ENCODE measurements around the gene TUBB3. TPM values are rescaled to one million over a fixed set of nuclear protein-coding genes. Genes with fewer than 3 reads are reported as not detected.
A peak's percentile ranks its signal among the peaks of the same experiment; 100 is the strongest.

TUBB3 gene
- total RNA-seq, 1 experiment from 2014 or later, result 159 TPM

- no peak for ATAC-seq
- no peak overlapping the region for H2AFZ ChIP-seq (ENCODE audit: low read length)
- H3K27me3 ChIP-seq (ENCODE audit: low read length), result no peaks in the 10 kb centered on the region
- peak overlapping the region; percentile 81 for H3K4me2 ChIP-seq (ENCODE audit: low read length)
- H3K27ac ChIP-seq (ENCODE audit: low read length), result no peak overlapping the region
- BruUV-seq (replicated peaks), result no TSS peak
- no peaks in the 10 kb centered on the region for H3K36me3 ChIP-seq (ENCODE audit: low read depth, low read length)
- TF ChIP-seq EZH2phosphoT487 (IDR thresholded peaks at IDR 0.05; ENCODE audit: borderline replicate concordance, low read length) (no peak), CTCF (conservative IDR thresholded peaks at IDR 0.05; ENCODE audit: low read depth, low read length) (no peak), EZH2 (IDR thresholded peaks at IDR 0.05; ENCODE audit: low read length, unreplicated experiment) (no peak)
- intact Hi-C loops (cut with micrococcal nuclease), result no loop called here
- H3K9ac ChIP-seq (ENCODE audit: low read length), result peak overlapping the region; percentile 37
- no peaks in the 10 kb centered on the region for H4K20me1 ChIP-seq (ENCODE audit: low read length)
- no peaks in the 10 kb centered on the region for H3F3A ChIP-seq (ENCODE audit: low read length, unreplicated experiment)
- no peaks in the 10 kb centered on the region for H3K9me2 ChIP-seq (replicated peaks; ENCODE audit: low read length)
- ChIA-PET POLR2A (ENCODE audit: unreplicated experiment) (no interaction called here), CTCF (interaction anchor here (0.5 kb wide), 1 partner anchor 124 kb away, joined by 5 read pairs; no protein-coding TSS in a partner anchor)
- no peaks in the 10 kb centered on the region for H3K9me3 ChIP-seq (ENCODE audit: low read length)
- no peak for DNase-seq
- peaks cover 4% of the 10 kb centered on the region; the same call in 1 of the 2 replicates for H3K4me1 ChIP-seq (ENCODE audit: insufficient read depth, low read length)
- H3K4me3 ChIP-seq (ENCODE audit: low read length), result peak overlapping the region; percentile 66
- no peaks in the 10 kb centered on the region for H3K79me2 ChIP-seq (ENCODE audit: low read length)
Measured at GRCh38 chr16:89949121-89949742, 26.1 kb downstream of the TUBB3 start.

GRCh38 chr16:89949756-89950155, 26.6 kb downstream of the TUBB3 start:
- TF ChIP-seq EZH2phosphoT487 (IDR thresholded peaks at IDR 0.05; ENCODE audit: borderline replicate concordance, low read length) (no peak), CTCF (conservative IDR thresholded peaks at IDR 0.05; ENCODE audit: low read depth, low read length) (no peak), EZH2 (IDR thresholded peaks at IDR 0.05; ENCODE audit: low read length, unreplicated experiment) (no peak)
- Histone ChIP-seq H4K20me1 (ENCODE audit: low read length) (no peaks in the 10 kb centered on the region), H3K4me2 (ENCODE audit: low read length) (peak overlapping the region; percentile 81), H3K79me2 (ENCODE audit: low read length) (no peaks in the 10 kb centered on the region), H3K4me1 (ENCODE audit: insufficient read depth, low read length) (peaks cover 4% of the 10 kb centered on the region; the same call in 1 of the 2 replicates), H3F3A (ENCODE audit: low read length, unreplicated experiment) (no peaks in the 10 kb centered on the region), H3K9ac (ENCODE audit: low read length) (no peak overlapping the region), H3K9me2 (replicated peaks; ENCODE audit: low read length) (no peaks in the 10 kb centered on the region), H2AFZ (ENCODE audit: low read length) (no peak overlapping the region), H3K27me3 (ENCODE audit: low read length) (no peaks in the 10 kb centered on the region), H3K9me3 (ENCODE audit: low read length) (no peaks in the 10 kb centered on the region), H3K4me3 (ENCODE audit: low read length) (peak overlapping the region; percentile 66), H3K27ac (ENCODE audit: low read length) (no peak overlapping the region), H3K36me3 (ENCODE audit: low read depth, low read length) (no peaks in the 10 kb centered on the region)
- ATAC-seq, result no peak
- intact Hi-C loops (cut with micrococcal nuclease), result no loop called here
- POLR2A ChIA-PET (ENCODE audit: unreplicated experiment), result no interaction called here
- CTCF ChIA-PET, result no interaction called here
- no TSS peak for BruUV-seq (replicated peaks)
- no peak for DNase-seq

- no peaks in the 10 kb centered on the region for H3K9me2 ChIP-seq (replicated peaks; ENCODE audit: low read length)
- ChIA-PET CTCF (no interaction called here), POLR2A (ENCODE audit: unreplicated experiment) (no interaction called here)
- TF ChIP-seq EZH2 (IDR thresholded peaks at IDR 0.05; ENCODE audit: low read length, unreplicated experiment) (no peak), CTCF (conservative IDR thresholded peaks at IDR 0.05; ENCODE audit: low read depth, low read length) (no peak), EZH2phosphoT487 (IDR thresholded peaks at IDR 0.05; ENCODE audit: borderline replicate concordance, low read length) (no peak)
- no peak overlapping the region for H3K4me3 ChIP-seq (ENCODE audit: low read length)
- peaks cover 4% of the 10 kb centered on the region; the same call in 1 of the 2 replicates for H3K4me1 ChIP-seq (ENCODE audit: insufficient read depth, low read length)
- H4K20me1 ChIP-seq (ENCODE audit: low read length), result no peaks in the 10 kb centered on the region
- H3K27ac ChIP-seq (ENCODE audit: low read length), result no peak overlapping the region
- no peak overlapping the region for H2AFZ ChIP-seq (ENCODE audit: low read length)
- no peak overlapping the region for H3K4me2 ChIP-seq (ENCODE audit: low read length)
- no peaks in the 10 kb centered on the region for H3F3A ChIP-seq (ENCODE audit: low read length, unreplicated experiment)
- H3K27me3 ChIP-seq (ENCODE audit: low read length), result no peaks in the 10 kb centered on the region
- no peak for DNase-seq
- no peak overlapping the region for H3K9ac ChIP-seq (ENCODE audit: low read length)
- no peaks in the 10 kb centered on the region for H3K79me2 ChIP-seq (ENCODE audit: low read length)
- H3K9me3 ChIP-seq (ENCODE audit: low read length), result no peaks in the 10 kb centered on the region
- intact Hi-C loops (cut with micrococcal nuclease), result no loop called here
- TSS peak; percentile 23 for BruUV-seq (replicated peaks)
- H3K36me3 ChIP-seq (ENCODE audit: low read depth, low read length), result no peaks in the 10 kb centered on the region
- no peak for ATAC-seq
Measured at GRCh38 chr16:89951509-89951908, 28.4 kb downstream of the TUBB3 start.
